Fibroblast of lung (primary cell): ENCODE measurements around the gene NHLH2.

ENCODE experiments used
- EZH2 ChIP-seq: IDR thresholded peaks from 2 replicates; pipeline ENCODE4 v1.5.1; 2012; ENCODE audit warnings: low read length, control low read depth, mild to moderate bottlenecking; ENCODE audit errors: missing control alignments
- TF ChIP-seq, protein P1 (sequence below), 2 donors: IDR thresholded peaks in 1 of 2; conservative IDR thresholded peaks in 1 of 2; 1 replicate in 1 of 2; 2 replicates in 1 of 2; pipeline ENCODE4 v1.5.1; 2011 to 2012; ENCODE audit warnings: low read length in 2 of 2, control low read depth in 1 of 2, inconsistent platforms in 1 of 2, low read depth in 1 of 2, mild to moderate bottlenecking in 1 of 2

DNA sequence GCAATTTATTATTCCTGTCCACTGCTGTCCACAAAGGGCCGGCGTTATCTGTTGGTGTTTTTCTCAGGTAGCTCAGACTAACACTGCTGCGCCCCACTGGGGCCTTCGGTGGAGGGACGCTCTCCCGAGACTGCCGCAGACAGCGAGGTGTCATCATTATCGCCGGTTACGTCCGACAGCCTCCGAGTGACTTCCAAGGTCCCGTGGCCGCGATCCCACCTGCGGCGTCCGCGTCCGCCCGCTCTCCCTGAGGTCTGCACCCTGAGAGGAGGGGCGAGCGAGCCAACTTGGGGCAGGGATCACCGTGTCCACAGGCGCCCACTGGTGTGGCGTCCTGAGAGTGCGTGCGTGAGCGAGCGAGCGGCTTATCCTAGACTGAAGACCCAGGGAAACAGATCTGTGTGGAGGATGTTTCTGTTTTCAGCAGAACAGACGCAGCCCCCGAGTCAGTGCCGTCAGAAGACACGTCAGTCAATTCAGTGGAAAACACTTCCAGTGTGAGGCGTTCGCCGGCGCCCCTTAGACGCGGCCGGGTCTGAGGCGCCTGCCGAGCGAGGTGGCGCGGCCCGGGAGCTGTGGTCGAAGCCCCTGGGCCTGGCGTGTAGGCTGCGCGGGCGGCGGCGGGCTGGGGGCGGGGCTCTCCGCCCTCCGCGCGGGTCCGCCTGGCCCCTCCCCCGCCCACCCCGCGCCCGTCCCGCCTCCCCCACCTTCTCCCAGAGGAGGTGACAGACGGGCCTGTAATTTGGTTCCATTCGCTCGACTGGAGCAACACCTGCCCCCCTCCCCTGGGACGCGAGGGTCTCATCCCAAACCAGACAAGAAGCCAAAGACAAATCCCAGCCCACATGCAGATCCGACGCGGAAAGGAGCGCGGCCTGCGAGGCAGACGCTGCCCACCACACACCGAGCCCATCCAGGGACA, 12.6 kb downstream of the NHLH2 start:
- TF ChIP-seq, protein P1, sequence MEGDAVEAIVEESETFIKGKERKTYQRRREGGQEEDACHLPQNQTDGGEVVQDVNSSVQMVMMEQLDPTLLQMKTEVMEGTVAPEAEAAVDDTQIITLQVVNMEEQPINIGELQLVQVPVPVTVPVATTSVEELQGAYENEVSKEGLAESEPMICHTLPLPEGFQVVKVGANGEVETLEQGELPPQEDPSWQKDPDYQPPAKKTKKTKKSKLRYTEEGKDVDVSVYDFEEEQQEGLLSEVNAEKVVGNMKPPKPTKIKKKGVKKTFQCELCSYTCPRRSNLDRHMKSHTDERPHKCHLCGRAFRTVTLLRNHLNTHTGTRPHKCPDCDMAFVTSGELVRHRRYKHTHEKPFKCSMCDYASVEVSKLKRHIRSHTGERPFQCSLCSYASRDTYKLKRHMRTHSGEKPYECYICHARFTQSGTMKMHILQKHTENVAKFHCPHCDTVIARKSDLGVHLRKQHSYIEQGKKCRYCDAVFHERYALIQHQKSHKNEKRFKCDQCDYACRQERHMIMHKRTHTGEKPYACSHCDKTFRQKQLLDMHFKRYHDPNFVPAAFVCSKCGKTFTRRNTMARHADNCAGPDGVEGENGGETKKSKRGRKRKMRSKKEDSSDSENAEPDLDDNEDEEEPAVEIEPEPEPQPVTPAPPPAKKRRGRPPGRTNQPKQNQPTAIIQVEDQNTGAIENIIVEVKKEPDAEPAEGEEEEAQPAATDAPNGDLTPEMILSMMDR (conservative IDR thresholded peaks at IDR 0.05 in 1 of 2, IDR thresholded peaks at IDR 0.05 in 1 of 2; ENCODE audit: low read depth in 1 of 2, low read length in 2 of 2), result no peak
- TF ChIP-seq EZH2, result peak; percentile 75
